ENCODE measurements around the gene SHB.

SHB gene

GRCh38 chr9:37927601-37928551, 141.2 kb downstream of the SHB start:
- DNase-seq (ENCODE audit: low read depth) = no peak

GRCh38 chr9:37927132-37927531, 141.9 kb downstream of the SHB start:
- no peak for DNase-seq (ENCODE audit: low read depth)

GRCh38 chr9:37926737-37927118, 142.3 kb downstream of the SHB start:
- DNase-seq (ENCODE audit: low read depth) = no peak

GRCh38 chr9:37925786-37926736, 143.0 kb downstream of the SHB start:
- no peak for DNase-seq (ENCODE audit: low read depth)

- no peak for DNase-seq (ENCODE audit: low read depth)
Observed at GRCh38 chr9:37925006-37925405, 144.0 kb downstream of the SHB start.

- DNase-seq (ENCODE audit: low read depth) = no peak
Observed at GRCh38 chr9:37924538-37924937, 144.5 kb downstream of the SHB start.

GRCh38 chr9:37923796-37924427, 145.1 kb downstream of the SHB start:
- DNase-seq (ENCODE audit: low read depth) = no peak

GRCh38 chr9:37923118-37923795, 145.8 kb downstream of the SHB start:
- no peak for DNase-seq (ENCODE audit: low read depth)

GRCh38 chr9:37922363-37923117, 146.5 kb downstream of the SHB start:
- DNase-seq (ENCODE audit: low read depth) = no peak

GRCh38 chr9:37921546-37922300, 147.3 kb downstream of the SHB start:
- DNase-seq (ENCODE audit: low read depth) = no peak

GRCh38 chr9:37921168-37921510, 147.9 kb downstream of the SHB start:
- no peak for DNase-seq (ENCODE audit: low read depth)

GRCh38 chr9:37920471-37921167, 148.4 kb downstream of the SHB start:
- DNase-seq (ENCODE audit: low read depth) = no peak

- DNase-seq (ENCODE audit: low read depth) = no peak
Observed at GRCh38 chr9:37919956-37920335, 149.1 kb downstream of the SHB start.

GRCh38 chr9:37919246-37919955, 149.6 kb downstream of the SHB start:
- no peak for DNase-seq (ENCODE audit: low read depth)

GRCh38 chr9:37918665-37919170, 150.3 kb downstream of the SHB start:
- DNase-seq (ENCODE audit: low read depth) = no peak

GRCh38 chr9:37917801-37918664, 151.0 kb downstream of the SHB start:
- no peak for DNase-seq (ENCODE audit: low read depth)

GRCh38 chr9:37917313-37917731, 151.7 kb downstream of the SHB start:
- no peak for DNase-seq (ENCODE audit: low read depth)
